CD14-positive monocyte (primary cell): ENCODE results near the gene PSMB8. TPM values are rescaled to one million over a fixed set of nuclear protein-coding genes. Genes with fewer than 3 reads are reported as not detected.

Experiments
- DNase-seq, 3 donors: peaks; one replicate each; pipeline ENCODE4 v3.0.0-alpha.2; 2011 to 2022
- H2AFZ ChIP-seq: 2 replicates; pipeline ENCODE4 v1.6.0; 2012; ENCODE audit warnings: mild to moderate bottlenecking, low read depth, low read length, inconsistent platforms; ENCODE audit not compliant: insufficient read depth, poor library complexity, severe bottlenecking
- H3K27ac ChIP-seq, 2 donors: 1 replicate in 1 of 2; 2 replicates in 1 of 2; pipeline ENCODE4 v1.5.1; 2012 to 2013; ENCODE audit warnings: low read length in 2 of 2, control low read depth in 1 of 2, inconsistent platforms in 1 of 2, low read depth in 1 of 2, mild to moderate bottlenecking in 1 of 2
- H3K27me3 ChIP-seq, 2 donors: one replicate each; pipeline versions ENCODE4 v1.6.0 to v1.6.1; 2011 to 2013; ENCODE audit warnings: low read length in 2 of 2; ENCODE audit not compliant: control insufficient read depth in 2 of 2, insufficient read depth in 2 of 2
- H3K36me3 ChIP-seq, 2 donors: replicated peaks in 1 of 2; 1 replicate in 1 of 2; 2 replicates in 1 of 2; pipeline versions ENCODE4 v1.5.1 to v1.6.1; 2012 to 2013; ENCODE audit warnings: low read length in 2 of 2, control low read depth in 1 of 2, inconsistent platforms in 1 of 2, mild to moderate bottlenecking in 1 of 2; ENCODE audit not compliant: insufficient read depth in 2 of 2, control insufficient read depth in 1 of 2
- H3K4me1 ChIP-seq, 2 donors: 1 replicate in 1 of 2; 2 replicates in 1 of 2; pipeline versions ENCODE4 v1.5.1 to v1.6.1; 2012 to 2013; ENCODE audit warnings: low read length in 2 of 2, control low read depth in 1 of 2, inconsistent platforms in 1 of 2, mild to moderate bottlenecking in 1 of 2, moderate library complexity in 1 of 2; ENCODE audit not compliant: insufficient read depth in 2 of 2, control insufficient read depth in 1 of 2
- H3K4me2 ChIP-seq: replicated peaks from 2 replicates; pipeline ENCODE3; 2012; ENCODE audit warnings: low read length, moderate library complexity, mild to moderate bottlenecking; ENCODE audit not compliant: poor library complexity, severe bottlenecking; ENCODE audit errors: extremely low read depth
- H3K4me3 ChIP-seq, 3 experiments: fragments of 200-600 bp in 1 of 3; sonication (generic) in 1 of 3; replicated peaks in 1 of 3; 1 replicate in 2 of 3; 2 replicates in 1 of 3; pipeline ENCODE4 v1.5.1; 2011 to 2013; ENCODE audit warnings: low read length in 3 of 3, mild to moderate bottlenecking in 3 of 3, control low read depth in 2 of 3, low read depth in 2 of 3, inconsistent platforms in 1 of 3, moderate library complexity in 1 of 3
- H3K79me2 ChIP-seq: 2 replicates; pipeline ENCODE4 v1.6.0; 2012; ENCODE audit warnings: mild to moderate bottlenecking, control low read depth, inconsistent platforms, low read length, moderate library complexity; ENCODE audit not compliant: insufficient read depth
- H3K9ac ChIP-seq: 2 replicates; pipeline ENCODE4 v1.6.0; 2017; ENCODE audit warnings: low read length, mild to moderate bottlenecking; ENCODE audit not compliant: insufficient read depth, poor library complexity, severe bottlenecking
- H3K9me3 ChIP-seq, 2 donors: replicated peaks in 1 of 2; 1 replicate in 1 of 2; 2 replicates in 1 of 2; pipeline versions ENCODE4 v1.5.1 to v1.6.1; 2012 to 2013; ENCODE audit warnings: low read length in 2 of 2, control low read depth in 1 of 2; ENCODE audit not compliant: control insufficient read depth in 1 of 2, insufficient read depth in 1 of 2
- H4K20me1 ChIP-seq: 2 replicates; pipeline ENCODE4 v1.6.0; 2012; ENCODE audit warnings: mild to moderate bottlenecking, low read length, control low read depth, moderate library complexity; ENCODE audit not compliant: insufficient read depth
- H3K27ac Mint-ChIP-seq, 7 donors: one replicate each; pipeline ENCODE4 v1.8.0; 2020; ENCODE audit warnings: mild to moderate bottlenecking in 7 of 7, mixed read lengths in 7 of 7, moderate library complexity in 6 of 7, inconsistent platforms in 2 of 7
- H3K27me3 Mint-ChIP-seq, 3 donors: one replicate each; pipeline ENCODE4 v1.8.0; 2021 to 2022; ENCODE audit warnings: low read depth in 3 of 3, mild to moderate bottlenecking in 3 of 3, mixed read lengths in 3 of 3, moderate library complexity in 3 of 3, inconsistent platforms in 1 of 3
- H3K36me3 Mint-ChIP-seq, 2 donors: one replicate each; pipeline ENCODE4 v1.8.0; 2020; ENCODE audit warnings: mixed read lengths in 2 of 2, inconsistent platforms in 1 of 2, mild to moderate bottlenecking in 1 of 2
- H3K4me1 Mint-ChIP-seq: one replicate; pipeline ENCODE4 v1.8.0; 2020; ENCODE audit warnings: mild to moderate bottlenecking, mixed read lengths
- H3K4me3 Mint-ChIP-seq, 2 donors: one replicate each; pipeline ENCODE4 v1.8.0; 2020; ENCODE audit warnings: mild to moderate bottlenecking in 2 of 2, mixed read lengths in 2 of 2, moderate library complexity in 1 of 2
- H3K9me3 Mint-ChIP-seq, 7 donors: one replicate each; pipeline ENCODE4 v1.8.0; 2020 to 2022; ENCODE audit warnings: mixed read lengths in 7 of 7, mild to moderate bottlenecking in 6 of 7, moderate library complexity in 6 of 7, inconsistent platforms in 2 of 7
- CTCF ChIP-seq: fragments of 200-600 bp; IDR thresholded peaks from one replicate; pipeline ENCODE4 v1.8.0; 2022; ENCODE audit warnings: antibody characterized with exemption, mild to moderate bottlenecking
- WGBS: methylation state at CpG from one replicate; pipeline ENCODE4 v1.1.5; 2013; ENCODE audit warnings: missing lambda C conversion rate; ENCODE audit not compliant: insufficient coverage; 5-methylcytosine and 5-hydroxymethylcytosine counted together
- intact Hi-C, 2 donors: fragments of 100-400 bp; cut with micrococcal nuclease; formaldehyde crosslinking; loops; one replicate each; pipeline versions ENCODE4 v1.15.0 to v1.15.1; 2023
- polyA plus RNA-seq, 3 donors: library from polyadenylated mRNA; depleted of rRNA in 1 of 3; unstranded in 2 of 3; stranded (reverse) in 1 of 3; fragments of 300-500 nt in 2 of 3; fragments of >200 nt in 1 of 3; fragmentation: Illumina TruSeq in 2 of 3; gene quantifications; 1 replicate in 2 of 3; 2 replicates in 1 of 3; pipeline ENCODE4 v1.2.3, GENCODE V29; 2012 to 2021

Gene PSMB8
- polyA plus RNA-seq, 3 donors: 164 to 534 (median 487) TPM

- H3K79me2 ChIP-seq: peaks cover 41% of the 10 kb centered on the region
- H3K27me3 Mint-ChIP-seq: no peaks in the 10 kb centered on the region
- H3K4me1 ChIP-seq: peaks cover 32 to 47% of the 10 kb centered on the region in 2 donors
Measured at GRCh38 chr6:32838114-32838958, 5.5 kb downstream of the PSMB8 start, which contains the start of gene TAP2. TSS of gene TAP2 (minus strand) at chr6:32838739. CDS start at chr6:32838233, 506 bp downstream.

More at GRCh38 chr6:32838114-32838958, 5.5 kb downstream of the PSMB8 start, which contains the start of gene TAP2:
- Histone ChIP-seq H3K27me3 (no peaks in the 10 kb centered on the region), H3K4me3 (peak within 1 kb of the TSS; percentile 71 to 91 (median 78)), H3K9me3 (no peaks in the 10 kb centered on the region), H4K20me1 (peaks cover 19% of the 10 kb centered on the region), H3K27ac (peak within 1 kb of the TSS; percentile 82 to 86), H2AFZ (peak within 1 kb of the TSS; percentile 84), H3K9ac (peak within 1 kb of the TSS; percentile 79), H3K4me2 (peak within 1 kb of the TSS; percentile 96), H3K36me3 (peaks cover 53 to 71% of the 10 kb centered on the region in 2 donors)
- intact Hi-C loops: loop anchor here (1.0 to 5.0 kb wide), 3 partner anchors 14 to 34 kb away; partner anchors contain the start of gene TAP1 (in 1 of the 2)
- peak; percentile 93 for TF ChIP-seq CTCF
- peaks cover 72% of the 10 kb centered on the region in 2 donors for H3K36me3 Mint-ChIP-seq
- no peaks in the 10 kb centered on the region for H3K9me3 Mint-ChIP-seq
- peak within 1 kb of the TSS; percentile 84 to 94 (median 88) for H3K27ac Mint-ChIP-seq
- peak within 1 kb of the TSS; percentile 87 to 89 for H3K4me3 Mint-ChIP-seq
- peaks cover 58% of the 10 kb centered on the region for H3K4me1 Mint-ChIP-seq
- under 1% methylated on average over 29 of the region's 57 CpGs for WGBS
- peak; percentile 94 to 95 (median 94) for DNase-seq
